Spinal cord (tissue), 10 donors: ENCODE data around the gene ADD2. TPM values are rescaled to one million over a fixed set of nuclear protein-coding genes. Genes with fewer than 3 reads are reported as not detected.
A peak's percentile ranks its signal among the peaks of the same experiment; 100 is the strongest.

ENCODE experiments used
- DNase-seq, 6 donors: peaks; one replicate each; pipeline versions ENCODE4 v3.0.0 to v3.0.0-alpha.2; 2013 to 2015; ENCODE audit warnings: low spot score in 6 of 6, low read depth in 4 of 6
- H3K27ac ChIP-seq: one replicate; pipeline ENCODE4 v1.5.1; 2013; ENCODE audit warnings: low read depth, low read length, control low read depth
- H3K27me3 ChIP-seq: one replicate; pipeline ENCODE4 v1.6.1; 2013; ENCODE audit warnings: low read length; ENCODE audit not compliant: control insufficient read depth, insufficient read depth
- H3K36me3 ChIP-seq: one replicate; pipeline ENCODE4 v1.6.1; 2013; ENCODE audit warnings: low read length; ENCODE audit not compliant: control insufficient read depth, insufficient read depth
- H3K4me1 ChIP-seq: one replicate; pipeline ENCODE4 v1.6.1; 2013; ENCODE audit warnings: low read length; ENCODE audit not compliant: control insufficient read depth, insufficient read depth
- H3K4me3 ChIP-seq: one replicate; pipeline ENCODE4 v1.5.1; 2013; ENCODE audit warnings: low read depth, low read length, control low read depth
- H3K9me3 ChIP-seq: one replicate; pipeline ENCODE4 v1.6.1; 2013; ENCODE audit warnings: low read length; ENCODE audit not compliant: control insufficient read depth, insufficient read depth
- WGBS: methylation state at CpG from one replicate; pipeline ENCODE4 v1.1.5; 2013; ENCODE audit warnings: missing lambda C conversion rate; ENCODE audit not compliant: insufficient coverage; 5-methylcytosine and 5-hydroxymethylcytosine counted together
- polyA plus RNA-seq, 2 donors: library from polyadenylated mRNA; unstranded; fragments of 120-200 nt; gene quantifications; one replicate each; pipeline ENCODE4 v1.2.1, GENCODE V29; 2013; ENCODE audit not compliant: insufficient read length in 2 of 2
- small RNA-seq: library from RNA; depleted of rRNA; stranded (forward); fragments of <200 nt; gene quantifications from one replicate; pipeline ENCODE3, GENCODE V24; 2014; ENCODE audit warnings: low replicate concordance
- total RNA-seq, 2 donors: library from RNA; depleted of rRNA in 1 of 2; stranded (reverse); fragments of 120-200 nt in 1 of 2; fragments of >200 nt in 1 of 2; gene quantifications; one replicate each; pipeline versions ENCODE4 v1.2.3 to v1.2.4, GENCODE V29; 2013 to 2014
- donor health status: healthy.

ADD2 gene
- total and polyA plus RNA-seq, 4 donors, result 22.7 to 122 (median 68.7) TPM

- Histone ChIP-seq H3K27me3 (no peaks in the 10 kb centered on the region), H3K9me3 (no peaks in the 10 kb centered on the region), H3K36me3 (no peaks in the 10 kb centered on the region), H3K4me3 (no peak overlapping the region), H3K4me1 (peaks cover 4% of the 10 kb centered on the region), H3K27ac (peak overlapping the region; percentile 3)
- 33% methylated on average over 6 of the region's 8 CpGs for WGBS
- peak; percentile 41 to 88 (median 70) for DNase-seq
Observed at GRCh38 chr2:70607121-70607561, 160.9 kb downstream of the ADD2 start.

Small RNA genes lying within 50 kb of the gene (small RNA-seq; reads per million reads assigned to genes)
- not detected for gene HMGN2P21

Other genes starting within 250 kb of the ADD2 start
- 10 to 100 TPM in 1 of 2 donors, 1 to 10 TPM in 1; 7.8 to 23.5 TPM for gene TGFA, start 214.4 kb downstream of the ADD2 start, total RNA-seq
- gene TGFA, start 214.4 kb downstream of the ADD2 start, polyA plus RNA-seq, result 10 to 100 TPM; 22.5 to 39.6 TPM
- gene FIGLA, start 22.4 kb upstream of the ADD2 start, total RNA-seq, result not detected
- not detected for gene FIGLA, start 22.4 kb upstream of the ADD2 start, polyA plus RNA-seq
- gene CLEC4F, start 52.4 kb upstream of the ADD2 start, total RNA-seq, result not detected
- not detected for gene CLEC4F, start 52.4 kb upstream of the ADD2 start, polyA plus RNA-seq
- under 1 TPM in 1 of 2 donors, not detected in 1; 0.06 TPM for gene CD207, start 67.6 kb upstream of the ADD2 start, total RNA-seq
- gene CD207, start 67.6 kb upstream of the ADD2 start, polyA plus RNA-seq, result not detected
- under 1 TPM; 0.59 to 0.66 TPM for gene VAX2, start 132.4 kb upstream of the ADD2 start, total RNA-seq
- 1 to 10 TPM; 2.0 to 2.3 TPM for gene VAX2, start 132.4 kb upstream of the ADD2 start, polyA plus RNA-seq
- under 1 TPM in 1 of 2 donors, not detected in 1; 0.39 TPM for gene ATP6V1B1, start 167.7 kb upstream of the ADD2 start, total RNA-seq
- gene ATP6V1B1, start 167.7 kb upstream of the ADD2 start, polyA plus RNA-seq, result under 1 TPM; 0.40 to 0.59 TPM
- gene ANKRD53, start 210.4 kb upstream of the ADD2 start, total RNA-seq, result 1 to 10 TPM in 1 of 2 donors, under 1 TPM in 1; 0.69 to 2.5 TPM
- gene ANKRD53, start 210.4 kb upstream of the ADD2 start, polyA plus RNA-seq, result 1 to 10 TPM; 4.9 to 6.8 TPM
- 10 to 100 TPM; 25.2 to 26.0 TPM for gene TEX261, start 226.7 kb upstream of the ADD2 start, total RNA-seq
- gene TEX261, start 226.7 kb upstream of the ADD2 start, polyA plus RNA-seq, result 10 to 100 TPM; 61.0 to 61.7 TPM